Prostate gland (tissue), 2 donors: Measurements from ENCODE around the gene ANKRD62.

Source experiments
- POLR2A ChIP-seq: fragments of 450-650 bp; IDR thresholded peaks from one replicate; pipeline ENCODE4 v1.6.1; 2016; ENCODE audit warnings: antibody characterized with exemption, mild to moderate bottlenecking
- POLR2AphosphoS5 ChIP-seq: sonication (generic); formaldehyde crosslinking; IDR thresholded peaks from one replicate; pipeline ENCODE4 v1.6.1; 2017; ENCODE audit warnings: antibody characterized with exemption
- TF ChIP-seq, protein P1 (sequence below), 4 experiments: fragments of 200-600 bp in 2 of 4; fragments of 450-650 bp in 2 of 4; sonication (generic) in 2 of 4; IDR thresholded peaks; 1 replicate in 3 of 4; 2 replicates in 1 of 4; pipeline ENCODE4 v1.5.1; 2016 to 2019; ENCODE audit warnings: antibody characterized with exemption in 4 of 4, mild to moderate bottlenecking in 2 of 4, moderate library complexity in 2 of 4

DNA sequence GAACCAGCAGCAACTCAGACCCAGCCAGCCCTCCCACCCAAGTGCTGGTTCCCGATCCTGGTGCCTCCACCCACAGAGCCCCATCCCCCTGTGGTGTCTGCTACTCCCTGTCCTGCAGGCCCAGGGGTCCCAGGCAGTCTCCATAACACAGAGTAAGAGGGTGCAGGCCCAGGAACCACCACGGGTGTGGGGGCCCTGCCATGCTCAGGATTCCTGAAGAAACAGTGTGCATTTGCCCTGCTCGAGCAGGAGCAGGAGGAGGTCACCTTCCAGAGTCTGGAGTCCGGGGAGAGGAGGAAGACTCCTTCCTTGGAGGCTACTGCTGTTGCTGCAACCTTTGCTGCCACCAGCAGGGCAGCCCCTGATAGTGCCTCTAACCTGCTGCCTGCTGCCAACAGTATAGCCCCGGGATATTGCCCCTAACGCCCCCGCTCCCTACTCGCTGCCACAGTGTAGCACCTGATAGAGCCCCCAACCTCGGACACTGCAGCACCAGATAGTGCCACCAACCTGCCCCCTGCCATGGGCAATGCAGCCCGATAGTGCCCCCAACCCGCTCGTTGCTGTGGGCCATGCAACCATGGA is 46.8 kb upstream of the ANKRD62 start:
- TF ChIP-seq POLR2A (no peak), POLR2AphosphoS5 (no peak)
- TF ChIP-seq, protein P1, sequence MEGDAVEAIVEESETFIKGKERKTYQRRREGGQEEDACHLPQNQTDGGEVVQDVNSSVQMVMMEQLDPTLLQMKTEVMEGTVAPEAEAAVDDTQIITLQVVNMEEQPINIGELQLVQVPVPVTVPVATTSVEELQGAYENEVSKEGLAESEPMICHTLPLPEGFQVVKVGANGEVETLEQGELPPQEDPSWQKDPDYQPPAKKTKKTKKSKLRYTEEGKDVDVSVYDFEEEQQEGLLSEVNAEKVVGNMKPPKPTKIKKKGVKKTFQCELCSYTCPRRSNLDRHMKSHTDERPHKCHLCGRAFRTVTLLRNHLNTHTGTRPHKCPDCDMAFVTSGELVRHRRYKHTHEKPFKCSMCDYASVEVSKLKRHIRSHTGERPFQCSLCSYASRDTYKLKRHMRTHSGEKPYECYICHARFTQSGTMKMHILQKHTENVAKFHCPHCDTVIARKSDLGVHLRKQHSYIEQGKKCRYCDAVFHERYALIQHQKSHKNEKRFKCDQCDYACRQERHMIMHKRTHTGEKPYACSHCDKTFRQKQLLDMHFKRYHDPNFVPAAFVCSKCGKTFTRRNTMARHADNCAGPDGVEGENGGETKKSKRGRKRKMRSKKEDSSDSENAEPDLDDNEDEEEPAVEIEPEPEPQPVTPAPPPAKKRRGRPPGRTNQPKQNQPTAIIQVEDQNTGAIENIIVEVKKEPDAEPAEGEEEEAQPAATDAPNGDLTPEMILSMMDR (IDR thresholded peaks at IDR 0.05) = no peak
